ENCODE data around the gene CHGA.

DNA sequence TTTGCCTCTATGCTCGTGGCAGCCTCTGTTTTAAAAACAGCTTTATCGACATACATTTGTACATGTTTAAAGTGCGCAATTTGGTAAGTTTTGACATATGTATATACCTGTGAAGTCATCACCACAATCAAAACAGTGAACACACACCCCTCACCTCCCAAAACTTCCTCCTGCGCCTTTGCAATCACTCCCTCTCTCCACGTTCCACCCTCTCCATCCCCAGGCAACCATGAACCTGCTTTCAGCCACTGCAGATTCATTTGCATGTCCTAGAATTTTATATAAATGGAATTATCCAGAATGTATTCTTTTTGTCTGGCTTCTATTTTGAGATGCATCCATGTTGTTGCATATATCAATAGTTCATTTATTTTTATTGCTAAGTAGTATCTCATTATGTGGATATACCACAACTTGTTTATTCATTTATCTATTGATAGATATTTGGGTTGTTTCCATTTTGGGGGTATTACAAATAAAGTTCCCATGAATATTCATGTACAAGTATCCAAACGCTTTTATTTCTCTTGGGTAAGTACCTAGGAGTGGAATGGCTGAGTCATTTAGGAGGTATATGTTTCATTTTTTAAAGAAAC is 15.5 kb upstream of the CHGA start:
- TF ChIP-seq, protein P1, sequence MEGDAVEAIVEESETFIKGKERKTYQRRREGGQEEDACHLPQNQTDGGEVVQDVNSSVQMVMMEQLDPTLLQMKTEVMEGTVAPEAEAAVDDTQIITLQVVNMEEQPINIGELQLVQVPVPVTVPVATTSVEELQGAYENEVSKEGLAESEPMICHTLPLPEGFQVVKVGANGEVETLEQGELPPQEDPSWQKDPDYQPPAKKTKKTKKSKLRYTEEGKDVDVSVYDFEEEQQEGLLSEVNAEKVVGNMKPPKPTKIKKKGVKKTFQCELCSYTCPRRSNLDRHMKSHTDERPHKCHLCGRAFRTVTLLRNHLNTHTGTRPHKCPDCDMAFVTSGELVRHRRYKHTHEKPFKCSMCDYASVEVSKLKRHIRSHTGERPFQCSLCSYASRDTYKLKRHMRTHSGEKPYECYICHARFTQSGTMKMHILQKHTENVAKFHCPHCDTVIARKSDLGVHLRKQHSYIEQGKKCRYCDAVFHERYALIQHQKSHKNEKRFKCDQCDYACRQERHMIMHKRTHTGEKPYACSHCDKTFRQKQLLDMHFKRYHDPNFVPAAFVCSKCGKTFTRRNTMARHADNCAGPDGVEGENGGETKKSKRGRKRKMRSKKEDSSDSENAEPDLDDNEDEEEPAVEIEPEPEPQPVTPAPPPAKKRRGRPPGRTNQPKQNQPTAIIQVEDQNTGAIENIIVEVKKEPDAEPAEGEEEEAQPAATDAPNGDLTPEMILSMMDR (IDR thresholded peaks at IDR 0.05): no peak
- no peak for TF ChIP-seq POLR2A (IDR thresholded peaks at IDR 0.05)

Measured in right lobe of liver (tissue), 4 donors.